HEK293T (cell line): Measurements from ENCODE around the gene TEAD1.

Experiments used
- ARNT ChIP-seq: fragments of 450-650 bp; IDR thresholded peaks from 2 replicates; pipeline ENCODE4 v1.6.1; 2017; ENCODE audit warnings: mild to moderate bottlenecking
- BHLHE40 ChIP-seq: fragments of 450-650 bp; IDR thresholded peaks from 2 replicates; pipeline ENCODE4 v1.6.1; 2016; ENCODE audit warnings: mild to moderate bottlenecking, moderate library complexity, borderline replicate concordance
- FOXA1 ChIP-seq: fragments of 450-650 bp; IDR thresholded peaks from 2 replicates; pipeline ENCODE4 v1.6.1; 2016; ENCODE audit warnings: mild to moderate bottlenecking
- FOXK2 ChIP-seq: fragments of 450-650 bp; IDR thresholded peaks from 2 replicates; pipeline ENCODE4 v1.6.1; 2016; ENCODE audit warnings: mild to moderate bottlenecking
- FOXM1 ChIP-seq: fragments of 450-650 bp; IDR thresholded peaks from 2 replicates; pipeline ENCODE4 v1.6.1; 2017; ENCODE audit warnings: mild to moderate bottlenecking, borderline replicate concordance
- L3MBTL2 ChIP-seq: fragments of 450-650 bp; conservative IDR thresholded peaks from 2 replicates; pipeline ENCODE4 v1.6.1; 2016; ENCODE audit warnings: mild to moderate bottlenecking
- NFRKB ChIP-seq: fragments of 450-650 bp; IDR thresholded peaks from 2 replicates; pipeline ENCODE4 v1.6.1; 2016; ENCODE audit warnings: mild to moderate bottlenecking, moderate library complexity
- SP1 ChIP-seq: fragments of 450-650 bp; IDR thresholded peaks from 2 replicates; pipeline ENCODE4 v1.6.1; 2017
- SUZ12 ChIP-seq: fragments of 450-650 bp; IDR thresholded peaks from 2 replicates; pipeline ENCODE4 v1.6.1; 2016; ENCODE audit warnings: mild to moderate bottlenecking
- TARDBP ChIP-seq: fragments of 450-650 bp; IDR thresholded peaks from 2 replicates; pipeline ENCODE4 v1.6.1; 2016

- TF ChIP-seq L3MBTL2 (no peak), SP1 (no peak), BHLHE40 (no peak), FOXK2 (no peak), SUZ12 (no peak), FOXM1 (no peak), FOXA1 (no peak), TARDBP (no peak), NFRKB (no peak), ARNT (no peak)
Observed at GRCh38 chr11:12762696-12763324, 88.6 kb downstream of the TEAD1 start.
